Common myeloid progenitor, CD34-positive (primary cell): ENCODE measurements around the gene EVI5L.

Source experiments
- CTCF ChIA-PET: fragments of 350-600 bp; sonication (Branson Sonifier 250); formaldehyde crosslinking; loops from one replicate; lab custom pipeline; 2021; ENCODE audit warnings: antibody characterized with exemption; lab: Charles Lee
- POLR2A ChIA-PET: fragments of 350-600 bp; sonication (Branson Sonifier 250); formaldehyde crosslinking; loops from one replicate; lab custom pipeline; 2021; ENCODE audit warnings: antibody characterized with exemption; lab: Charles Lee
- DNase-seq, 3 donors: peaks; one replicate each; pipeline versions ENCODE4 v3.0.0 to v3.0.0-alpha.2; 2013
- H3K27ac ChIP-seq, 2 experiments: 1 replicate in 1 of 2; 2 replicates in 1 of 2; pipeline ENCODE4 v1.7.0; 2013; ENCODE audit warnings: inconsistent platforms in 2 of 2, low read length in 2 of 2, mild to moderate bottlenecking in 2 of 2, low read depth in 1 of 2, moderate library complexity in 1 of 2; ENCODE audit not compliant: severe bottlenecking in 2 of 2, insufficient read depth in 1 of 2, poor library complexity in 1 of 2
- H3K27me3 ChIP-seq, 5 experiments: replicated peaks in 2 of 5; 1 replicate in 3 of 5; 2 replicates in 2 of 5; pipeline versions ENCODE4 v1.6.1 to v1.7.0; 2013; ENCODE audit warnings: low read length in 4 of 5, mild to moderate bottlenecking in 2 of 5, moderate library complexity in 2 of 5, inconsistent platforms in 1 of 5; ENCODE audit not compliant: insufficient read depth in 5 of 5, control insufficient read depth in 4 of 5
- H3K36me3 ChIP-seq, 4 experiments: 1 replicate in 2 of 4; 2 replicates in 2 of 4; pipeline versions ENCODE4 v1.6.1 to v1.7.0; 2013; ENCODE audit warnings: low read length in 3 of 4, control low read depth in 1 of 4, mild to moderate bottlenecking in 1 of 4; ENCODE audit not compliant: control insufficient read depth in 4 of 4, insufficient read depth in 4 of 4
- H3K4me1 ChIP-seq, 4 experiments: 1 replicate in 3 of 4; 2 replicates in 1 of 4; pipeline versions ENCODE4 v1.6.1 to v1.7.1; 2013; ENCODE audit warnings: low read length in 3 of 4, mild to moderate bottlenecking in 3 of 4, control low read depth in 1 of 4, inconsistent platforms in 1 of 4, moderate library complexity in 1 of 4; ENCODE audit not compliant: control insufficient read depth in 4 of 4, insufficient read depth in 4 of 4; ENCODE audit errors: control extremely low read depth in 1 of 4
- H3K4me3 ChIP-seq, 7 experiments: 1 replicate in 4 of 7; 2 replicates in 3 of 7; pipeline versions ENCODE4 v1.5.1 to v1.7.0; 2013; ENCODE audit warnings: mild to moderate bottlenecking in 7 of 7, low read length in 6 of 7, moderate library complexity in 6 of 7, inconsistent platforms in 2 of 7, low read depth in 2 of 7, control low read depth in 1 of 7; ENCODE audit not compliant: insufficient read depth in 4 of 7, control insufficient read depth in 1 of 7; ENCODE audit errors: extremely low read depth in 1 of 7
- H3K9me3 ChIP-seq, 5 experiments: 1 replicate in 4 of 5; 2 replicates in 1 of 5; pipeline versions ENCODE4 v1.6.1 to v1.7.1; 2013; ENCODE audit warnings: low read length in 4 of 5, mild to moderate bottlenecking in 2 of 5, inconsistent platforms in 1 of 5, low read depth in 1 of 5, moderate library complexity in 1 of 5; ENCODE audit not compliant: control insufficient read depth in 4 of 5, insufficient read depth in 2 of 5; ENCODE audit errors: control extremely low read depth in 1 of 5
- WGBS: methylation state at CpG from one replicate; pipeline ENCODE4 v1.1.5; 2013; ENCODE audit not compliant: insufficient coverage; 5-methylcytosine and 5-hydroxymethylcytosine counted together

EVI5L gene

GRCh38 chr19:7852851-7853769 lies 23.1 kb downstream of the EVI5L start:
- Histone ChIP-seq H3K9me3 (no peaks in the 10 kb centered on the region), H3K27me3 (no peaks in the 10 kb centered on the region), H3K36me3 (no peaks in the 10 kb centered on the region), H3K4me1 (peaks cover 0 to 7% (median 5%) of the 10 kb centered on the region in 4 experiments), H3K4me3 (peak overlapping the region in 1 of 7 experiments; percentile 33), H3K27ac (no peak overlapping the region)
- WGBS = 28% methylated on average over 39 of the region's 45 CpGs
- DNase-seq = peak; percentile 61 to 72 (median 71)
- CTCF ChIA-PET = interaction anchor here (0.6 to 2.7 kb wide), 15 partner anchors 11 to 294 kb away, joined by 3 to 20 read pairs (median 4); partner anchors contain the start of gene SNAPC2
- POLR2A ChIA-PET = no interaction called here

- Histone ChIP-seq H3K4me3 (no peak overlapping the region), H3K9me3 (no peaks in the 10 kb centered on the region), H3K36me3 (no peaks in the 10 kb centered on the region), H3K4me1 (peaks cover 0 to 9% (median 5%) of the 10 kb centered on the region in 4 experiments), H3K27me3 (no peaks in the 10 kb centered on the region), H3K27ac (no peak overlapping the region)
- WGBS = 95% methylated on average over 9 of the region's 12 CpGs
- POLR2A ChIA-PET = no interaction called here
- CTCF ChIA-PET = interaction anchor here (1.0 to 2.7 kb wide), 7 partner anchors 10 to 76 kb away, joined by 3 to 20 read pairs (median 8); partner anchors contain the start of gene SNAPC2
- no peak for DNase-seq
These were observed 23.7 kb downstream of the EVI5L start for GRCh38 chr19:7853770-7854128.

- Histone ChIP-seq H3K36me3 (no peaks in the 10 kb centered on the region), H3K9me3 (no peaks in the 10 kb centered on the region), H3K4me3 (no peak overlapping the region), H3K27me3 (peaks cover 0 to 15% (median 4%) of the 10 kb centered on the region in 5 experiments), H3K27ac (no peak overlapping the region), H3K4me1 (peaks cover 0 to 9% (median 5%) of the 10 kb centered on the region in 4 experiments)
- WGBS = 98% methylated on average over 14 of the region's 26 CpGs
- POLR2A ChIA-PET = no interaction called here
- no peak for DNase-seq
- CTCF ChIA-PET = no interaction called here
These were observed 25.5 kb downstream of the EVI5L start for GRCh38 chr19:7855426-7856108.

- 97% methylated on average over 15 of the region's 16 CpGs for WGBS
- POLR2A ChIA-PET = no interaction called here
- CTCF ChIA-PET = no interaction called here
- Histone ChIP-seq H3K27me3 (peaks cover 0 to 21% (median 4%) of the 10 kb centered on the region in 5 experiments), H3K36me3 (no peaks in the 10 kb centered on the region), H3K4me1 (peaks cover 0 to 13% (median 6%) of the 10 kb centered on the region in 4 experiments), H3K4me3 (no peak overlapping the region), H3K27ac (no peak overlapping the region), H3K9me3 (no peaks in the 10 kb centered on the region)
- DNase-seq = no peak
These were observed 26.1 kb downstream of the EVI5L start for GRCh38 chr19:7856109-7856591.

GRCh38 chr19:7856679-7857663 lies 27.0 kb downstream of the EVI5L start:
- Histone ChIP-seq H3K27me3 (peaks cover 0 to 29% (median 4%) of the 10 kb centered on the region in 5 experiments), H3K9me3 (no peaks in the 10 kb centered on the region), H3K4me3 (no peak overlapping the region), H3K27ac (no peak overlapping the region), H3K4me1 (peaks cover 0 to 21% (median 13%) of the 10 kb centered on the region in 4 experiments), H3K36me3 (no peaks in the 10 kb centered on the region)
- ChIA-PET POLR2A (no interaction called here), CTCF (interaction anchor here (0.8 to 1.5 kb wide), 2 partner anchors 9 to 44 kb away, joined by 3 to 4 read pairs; no protein-coding TSS in a partner anchor)
- 91% methylated on average over 32 of the region's 38 CpGs for whole genome bisulfite sequencing
- DNase-seq = no peak

- POLR2A ChIA-PET = no interaction called here
- CTCF ChIA-PET = interaction anchor here (0.8 to 1.5 kb wide), 2 partner anchors 9 to 43 kb away, joined by 3 to 4 read pairs; no protein-coding TSS in a partner anchor
- H3K36me3 ChIP-seq = no peaks in the 10 kb centered on the region
- H3K27ac ChIP-seq = no peak overlapping the region
- DNase-seq = no peak
- no peak overlapping the region for H3K4me3 ChIP-seq
- no peaks in the 10 kb centered on the region for H3K9me3 ChIP-seq
- peaks cover 0 to 33% (median 4%) of the 10 kb centered on the region in 5 experiments for H3K27me3 ChIP-seq
- peaks cover 0 to 25% (median 17%) of the 10 kb centered on the region in 4 experiments for H3K4me1 ChIP-seq
- WGBS = 93% methylated on average over 6 of the region's 8 CpGs
These were observed 27.7 kb downstream of the EVI5L start for GRCh38 chr19:7857727-7858108.
